ENCODE data around the gene TMEM204.

DNA sequence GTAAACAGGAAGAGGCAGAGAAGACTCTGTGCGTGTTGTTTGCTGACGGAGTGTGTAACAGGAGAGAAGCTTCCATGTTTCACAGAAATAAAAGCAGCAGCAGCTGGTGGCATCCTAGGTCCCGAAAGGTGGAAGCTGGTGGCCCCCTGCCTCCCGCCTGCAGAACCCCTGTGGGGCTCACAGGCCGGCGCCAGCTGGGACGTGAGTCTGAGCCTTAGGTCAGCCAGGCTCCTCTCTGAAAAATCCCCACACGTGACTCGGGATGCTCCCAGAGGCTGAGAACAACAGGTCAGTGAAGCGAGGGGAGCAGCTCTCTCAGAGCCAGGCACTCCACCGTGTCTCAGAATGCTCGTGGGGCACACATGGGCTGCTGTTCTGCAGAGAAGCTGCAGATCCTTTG is 27.4 kb downstream of the TMEM204 start:
- TF ChIP-seq RCOR1 (IDR thresholded peaks at IDR 0.05; ENCODE audit: low read depth, low read length), result no peak
- TF ChIP-seq CTCF (IDR thresholded peaks at IDR 0.05), result no peak
- TF ChIP-seq, protein P1, sequence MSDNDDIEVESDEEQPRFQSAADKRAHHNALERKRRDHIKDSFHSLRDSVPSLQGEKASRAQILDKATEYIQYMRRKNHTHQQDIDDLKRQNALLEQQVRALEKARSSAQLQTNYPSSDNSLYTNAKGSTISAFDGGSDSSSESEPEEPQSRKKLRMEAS (IDR thresholded peaks at IDR 0.05), result no peak
- no peak for TF ChIP-seq POLR2AphosphoS2 (conservative IDR thresholded peaks at IDR 0.05; ENCODE audit: low read length)
- TF ChIP-seq POLR2A (IDR thresholded peaks at IDR 0.05; ENCODE audit: low read length), result no peak
- no peak for TF ChIP-seq SMC3 (IDR thresholded peaks at IDR 0.05)
- no peak for TF ChIP-seq EP300 (IDR thresholded peaks at IDR 0.05)
- TF ChIP-seq JUN (IDR thresholded peaks at IDR 0.05), result no peak
- TF ChIP-seq NFE2L2 (conservative IDR thresholded peaks at IDR 0.05; ENCODE audit: low read length), result no peak
- TF ChIP-seq, protein P2, sequence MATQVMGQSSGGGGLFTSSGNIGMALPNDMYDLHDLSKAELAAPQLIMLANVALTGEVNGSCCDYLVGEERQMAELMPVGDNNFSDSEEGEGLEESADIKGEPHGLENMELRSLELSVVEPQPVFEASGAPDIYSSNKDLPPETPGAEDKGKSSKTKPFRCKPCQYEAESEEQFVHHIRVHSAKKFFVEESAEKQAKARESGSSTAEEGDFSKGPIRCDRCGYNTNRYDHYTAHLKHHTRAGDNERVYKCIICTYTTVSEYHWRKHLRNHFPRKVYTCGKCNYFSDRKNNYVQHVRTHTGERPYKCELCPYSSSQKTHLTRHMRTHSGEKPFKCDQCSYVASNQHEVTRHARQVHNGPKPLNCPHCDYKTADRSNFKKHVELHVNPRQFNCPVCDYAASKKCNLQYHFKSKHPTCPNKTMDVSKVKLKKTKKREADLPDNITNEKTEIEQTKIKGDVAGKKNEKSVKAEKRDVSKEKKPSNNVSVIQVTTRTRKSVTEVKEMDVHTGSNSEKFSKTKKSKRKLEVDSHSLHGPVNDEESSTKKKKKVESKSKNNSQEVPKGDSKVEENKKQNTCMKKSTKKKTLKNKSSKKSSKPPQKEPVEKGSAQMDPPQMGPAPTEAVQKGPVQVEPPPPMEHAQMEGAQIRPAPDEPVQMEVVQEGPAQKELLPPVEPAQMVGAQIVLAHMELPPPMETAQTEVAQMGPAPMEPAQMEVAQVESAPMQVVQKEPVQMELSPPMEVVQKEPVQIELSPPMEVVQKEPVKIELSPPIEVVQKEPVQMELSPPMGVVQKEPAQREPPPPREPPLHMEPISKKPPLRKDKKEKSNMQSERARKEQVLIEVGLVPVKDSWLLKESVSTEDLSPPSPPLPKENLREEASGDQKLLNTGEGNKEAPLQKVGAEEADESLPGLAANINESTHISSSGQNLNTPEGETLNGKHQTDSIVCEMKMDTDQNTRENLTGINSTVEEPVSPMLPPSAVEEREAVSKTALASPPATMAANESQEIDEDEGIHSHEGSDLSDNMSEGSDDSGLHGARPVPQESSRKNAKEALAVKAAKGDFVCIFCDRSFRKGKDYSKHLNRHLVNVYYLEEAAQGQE (IDR thresholded peaks at IDR 0.05), result no peak
